TTC549 (cell line): ENCODE measurements around the gene TEDC1.

Experiments used
- FAIRE-seq: peaks from 2 replicates; lab custom pipeline; 2012; peaks lifted over from hg19 to GRCh38; lab: Jason Lieb, UNC

TEDC1 gene

GRCh38 chr14:105497671-105498429 lies 6.8 kb downstream of the TEDC1 start:
- no peak for FAIRE-seq

DNA sequence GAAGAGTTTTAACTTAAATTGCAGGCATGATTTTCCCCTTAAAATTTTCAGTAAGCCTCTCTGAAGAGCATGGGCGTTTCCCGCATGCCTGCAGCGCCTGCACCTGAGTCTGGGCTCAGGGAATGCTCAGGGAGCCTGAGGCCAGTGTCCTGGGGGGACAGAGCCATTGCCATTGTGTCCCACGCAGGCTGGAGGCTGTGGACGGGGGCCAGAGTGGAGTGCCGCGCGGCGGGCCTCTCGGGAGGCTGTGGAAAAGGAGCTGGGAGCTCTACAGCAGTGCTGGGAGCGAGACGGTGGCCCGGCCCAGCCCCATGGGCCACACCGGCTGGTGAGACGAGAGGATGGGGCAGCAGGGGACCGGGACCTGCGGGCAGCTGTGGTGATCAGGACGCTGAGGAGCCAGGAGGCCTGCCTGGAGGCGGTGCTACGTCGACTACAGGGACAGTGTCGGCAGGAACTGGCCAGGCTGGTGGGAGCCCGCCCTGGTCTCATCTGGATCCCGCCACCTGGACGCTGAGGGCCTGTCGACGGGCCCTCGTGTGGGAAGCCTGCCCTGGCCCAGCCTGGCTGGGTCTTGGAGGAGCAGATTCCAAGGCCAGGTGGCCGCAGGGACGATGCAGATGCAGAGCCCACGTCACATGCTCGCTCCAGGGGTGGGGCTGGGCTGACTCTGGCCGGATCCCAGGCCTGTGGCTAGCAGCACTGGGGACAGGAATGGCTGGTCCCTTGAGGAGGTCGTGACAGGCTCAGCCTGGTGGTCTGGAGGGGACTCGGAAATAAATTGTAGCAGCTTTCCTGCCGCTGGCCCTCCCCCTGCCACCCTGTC lies 7.6 kb downstream of the TEDC1 start:
- FAIRE-seq = no peak

DNA sequence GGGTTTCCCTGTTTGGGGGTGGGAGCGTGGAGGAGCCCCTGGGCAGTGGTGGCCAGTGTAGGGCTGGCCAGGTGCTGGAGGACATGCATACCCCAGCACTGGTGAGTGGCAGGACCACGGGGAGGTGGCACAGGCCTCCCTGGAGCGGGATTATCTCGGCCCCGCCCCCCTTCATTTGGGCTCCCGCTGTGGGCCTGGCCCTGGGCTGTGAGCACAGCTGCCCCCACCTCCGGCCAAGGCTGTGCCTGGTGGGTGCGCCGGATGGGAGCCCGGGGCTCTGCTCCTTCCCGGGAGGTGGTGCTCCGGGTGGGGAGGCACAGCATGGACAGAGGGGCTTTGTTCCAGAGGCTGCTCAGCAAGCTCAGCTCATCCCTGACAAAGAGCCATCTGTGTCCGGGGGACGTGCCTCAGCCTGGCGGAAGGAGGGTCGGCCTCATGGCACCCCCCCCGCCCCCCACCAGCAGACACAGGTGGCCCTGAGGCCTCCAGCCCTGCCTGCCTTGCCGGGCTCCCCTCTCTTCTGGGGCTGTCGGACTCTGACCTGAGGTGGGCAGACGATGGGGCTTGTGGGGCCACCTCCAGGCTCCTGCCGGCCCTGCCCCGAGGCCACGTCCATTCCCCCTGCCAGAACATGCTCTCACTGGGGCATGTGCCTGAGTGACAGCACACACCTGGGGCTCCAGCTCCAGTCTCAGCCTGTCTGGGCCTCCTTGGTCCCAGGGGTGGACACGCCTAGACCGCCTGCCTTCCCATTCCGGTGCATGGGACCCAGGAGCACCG lies 8.4 kb downstream of the TEDC1 start:
- FAIRE-seq = no peak

DNA sequence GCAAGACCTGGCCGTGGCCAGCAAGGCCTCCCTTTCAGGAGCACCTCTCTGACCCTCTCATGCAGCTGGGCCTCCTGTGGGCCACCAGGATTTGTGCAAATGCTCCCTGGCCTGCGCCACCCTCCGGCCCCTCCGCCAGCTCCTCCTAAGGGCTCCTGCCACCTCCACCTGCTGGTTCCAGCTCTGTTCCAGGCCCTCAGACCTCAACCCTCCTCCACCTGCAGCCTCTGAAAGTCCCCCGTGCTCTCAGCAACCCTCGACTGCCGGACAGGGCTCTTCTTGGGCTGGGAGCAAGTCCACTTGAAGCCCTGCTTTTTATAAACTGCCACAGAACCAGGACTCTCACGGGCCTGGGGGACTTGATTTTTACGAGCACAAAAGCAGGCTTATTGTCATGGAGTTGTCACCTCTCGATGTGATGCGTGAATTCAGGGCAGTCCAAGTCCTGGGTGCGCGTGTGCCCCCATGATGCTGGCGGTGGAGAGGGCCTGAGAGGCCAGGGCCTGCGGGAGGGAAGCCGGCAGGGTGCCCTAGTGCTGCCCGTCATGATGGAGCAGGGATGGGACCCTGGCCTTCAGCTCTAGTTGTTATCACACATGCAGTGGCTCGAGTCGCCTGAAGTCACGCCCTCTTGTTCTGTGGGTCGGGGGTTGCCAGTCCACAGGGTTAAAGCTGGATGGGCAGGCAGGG lies 9.1 kb downstream of the TEDC1 start:
- no peak for FAIRE-seq

DNA sequence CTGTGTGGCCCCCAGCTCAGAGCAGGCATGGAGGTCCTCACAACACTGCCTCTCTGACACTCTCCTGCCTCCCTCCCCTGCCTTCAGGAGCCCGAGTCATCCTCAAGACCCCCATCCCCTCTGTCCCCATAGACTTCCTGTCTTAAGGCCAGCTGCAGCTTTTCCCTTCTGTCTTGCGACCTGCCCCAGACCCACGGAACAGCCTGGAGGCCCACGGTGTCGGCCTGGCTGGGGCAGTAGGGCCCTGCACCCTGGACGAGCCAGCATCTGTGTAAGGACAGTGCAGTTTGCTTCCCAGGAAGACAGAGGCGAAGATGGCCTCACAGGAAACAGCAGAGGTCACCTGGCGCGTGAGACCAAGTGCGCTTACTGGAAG lies 9.7 kb downstream of the TEDC1 start:
- no peak for FAIRE-seq

DNA sequence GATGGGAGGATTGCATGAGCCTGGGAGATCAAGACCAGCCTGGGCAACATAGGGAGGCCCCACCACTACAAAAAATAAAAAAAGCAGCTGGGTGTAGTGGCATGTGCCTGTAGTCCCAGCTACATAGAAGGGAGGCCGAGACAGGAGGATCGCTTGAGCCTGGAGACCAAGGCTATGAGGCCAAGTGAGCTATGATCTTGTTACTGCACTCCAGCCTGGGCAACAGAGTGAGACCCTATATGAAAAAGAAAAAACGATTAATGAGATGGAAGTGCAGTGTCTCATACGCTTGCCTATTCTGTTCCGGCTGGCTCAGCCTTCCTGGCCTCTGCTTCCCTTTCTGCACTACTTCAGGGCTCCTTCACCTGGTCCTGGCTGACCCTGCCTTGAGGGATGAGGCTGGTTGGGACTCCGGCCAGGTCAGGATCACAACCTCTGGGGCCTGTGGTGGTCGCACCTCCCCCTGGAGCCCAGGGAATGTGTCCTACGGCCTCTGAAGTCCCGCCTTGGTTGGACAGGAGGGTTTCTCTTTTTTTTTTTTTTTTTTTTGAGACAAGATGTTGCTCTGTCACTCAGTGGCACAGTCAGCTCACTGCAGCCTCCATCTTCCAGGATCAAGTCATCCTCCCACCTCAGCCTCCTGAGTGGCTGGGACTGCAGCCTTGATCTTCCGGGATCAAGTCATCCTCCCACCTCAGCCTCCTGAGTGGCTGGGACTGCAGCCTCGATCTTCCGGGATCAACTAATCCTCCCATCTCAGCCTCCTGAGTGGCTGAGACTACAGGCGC lies 10.7 kb downstream of the TEDC1 start:
- FAIRE-seq = no peak

- no peak for FAIRE-seq
Measured at GRCh38 chr14:105502446-105503295, 11.6 kb downstream of the TEDC1 start.

DNA sequence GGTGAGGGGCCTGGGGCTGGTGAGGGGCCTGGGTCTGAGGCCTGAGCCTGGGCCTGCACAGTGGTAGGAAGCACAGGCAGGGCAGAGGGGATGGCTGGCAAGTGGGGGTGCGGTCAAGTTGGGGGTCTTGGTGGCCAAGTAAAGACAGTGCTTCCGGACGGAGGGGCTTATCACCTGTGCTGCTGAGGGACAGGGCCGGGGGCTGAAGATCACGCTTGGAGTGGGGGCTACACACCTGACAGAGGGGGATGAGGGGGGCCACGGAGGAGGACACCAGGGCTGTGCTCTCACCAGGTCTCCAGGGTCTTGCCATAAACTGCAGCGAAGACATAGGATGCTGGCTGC lies 12.2 kb downstream of the TEDC1 start:
- FAIRE-seq = no peak

- no peak for FAIRE-seq
Measured at GRCh38 chr14:105503935-105504692, 13.1 kb downstream of the TEDC1 start.

DNA sequence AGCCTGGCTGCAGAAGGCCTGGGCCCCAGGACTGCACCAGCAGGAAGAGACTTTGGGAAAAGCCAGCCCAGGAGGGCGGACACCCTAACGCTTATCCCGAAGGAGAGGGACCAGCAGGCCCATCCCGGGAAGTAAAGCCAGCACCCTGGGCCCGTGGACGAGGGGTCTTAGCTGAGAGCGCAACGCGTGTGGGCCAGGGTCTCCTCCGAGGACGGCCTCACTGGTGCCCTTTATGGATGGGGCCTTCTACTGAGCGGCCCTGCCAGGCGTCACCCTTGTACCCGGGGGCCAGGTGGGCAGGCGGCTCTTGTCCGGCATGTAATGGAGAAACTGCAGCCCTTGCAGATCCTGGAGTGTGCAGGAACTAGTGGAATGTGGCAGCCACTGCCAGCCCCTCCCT lies 14.1 kb downstream of the TEDC1 start:
- FAIRE-seq = no peak

DNA sequence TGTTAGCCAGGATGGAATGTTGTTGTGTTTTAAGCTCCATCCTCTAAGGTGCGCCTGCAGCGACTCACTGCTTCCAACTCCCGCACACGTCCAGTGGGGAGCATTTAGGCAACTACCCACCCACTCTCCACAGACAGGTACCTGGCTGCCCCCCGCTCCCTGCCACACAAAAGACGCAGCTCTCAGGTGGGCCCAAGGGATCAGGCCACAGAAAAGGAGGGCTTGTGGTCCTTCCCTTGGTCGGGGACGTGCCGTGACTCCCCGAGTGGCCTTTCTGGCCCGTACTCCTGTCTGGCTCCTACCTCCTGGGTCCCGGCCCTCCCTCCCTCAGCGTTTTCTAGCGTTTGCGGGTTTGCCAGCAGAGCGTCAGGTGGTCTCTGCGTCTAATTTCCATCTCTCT lies 16.2 kb downstream of the TEDC1 start:
- FAIRE-seq = no peak

GRCh38 chr14:105508069-105508468 lies 17.0 kb downstream of the TEDC1 start:
- FAIRE-seq = no peak

GRCh38 chr14:105508601-105509000 lies 17.6 kb downstream of the TEDC1 start:
- FAIRE-seq = no peak

DNA sequence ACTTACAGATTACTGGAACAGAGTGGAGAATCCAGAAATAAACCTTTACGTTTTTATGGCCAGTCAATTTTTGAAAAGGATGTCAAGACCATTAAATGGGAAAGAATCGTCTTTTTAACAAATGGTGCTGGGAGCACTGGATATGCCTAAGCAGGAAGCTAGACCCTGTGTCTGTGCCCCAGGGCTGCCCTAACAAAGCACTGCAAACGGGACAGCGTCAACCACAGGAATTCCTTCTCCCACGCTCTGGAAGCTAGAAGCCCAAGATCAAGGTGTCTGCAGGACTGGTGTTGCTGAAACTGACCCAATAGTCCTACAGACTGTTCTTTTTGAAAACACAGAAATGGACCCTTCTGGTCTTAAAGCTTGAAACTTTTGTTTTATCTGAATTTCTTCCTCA lies 26.1 kb downstream of the TEDC1 start:
- FAIRE-seq = no peak

- no peak for FAIRE-seq
Measured at GRCh38 chr14:105519946-105520698, 29.1 kb downstream of the TEDC1 start.

- no peak for FAIRE-seq
Measured at GRCh38 chr14:105525326-105525725, 34.3 kb downstream of the TEDC1 start.

DNA sequence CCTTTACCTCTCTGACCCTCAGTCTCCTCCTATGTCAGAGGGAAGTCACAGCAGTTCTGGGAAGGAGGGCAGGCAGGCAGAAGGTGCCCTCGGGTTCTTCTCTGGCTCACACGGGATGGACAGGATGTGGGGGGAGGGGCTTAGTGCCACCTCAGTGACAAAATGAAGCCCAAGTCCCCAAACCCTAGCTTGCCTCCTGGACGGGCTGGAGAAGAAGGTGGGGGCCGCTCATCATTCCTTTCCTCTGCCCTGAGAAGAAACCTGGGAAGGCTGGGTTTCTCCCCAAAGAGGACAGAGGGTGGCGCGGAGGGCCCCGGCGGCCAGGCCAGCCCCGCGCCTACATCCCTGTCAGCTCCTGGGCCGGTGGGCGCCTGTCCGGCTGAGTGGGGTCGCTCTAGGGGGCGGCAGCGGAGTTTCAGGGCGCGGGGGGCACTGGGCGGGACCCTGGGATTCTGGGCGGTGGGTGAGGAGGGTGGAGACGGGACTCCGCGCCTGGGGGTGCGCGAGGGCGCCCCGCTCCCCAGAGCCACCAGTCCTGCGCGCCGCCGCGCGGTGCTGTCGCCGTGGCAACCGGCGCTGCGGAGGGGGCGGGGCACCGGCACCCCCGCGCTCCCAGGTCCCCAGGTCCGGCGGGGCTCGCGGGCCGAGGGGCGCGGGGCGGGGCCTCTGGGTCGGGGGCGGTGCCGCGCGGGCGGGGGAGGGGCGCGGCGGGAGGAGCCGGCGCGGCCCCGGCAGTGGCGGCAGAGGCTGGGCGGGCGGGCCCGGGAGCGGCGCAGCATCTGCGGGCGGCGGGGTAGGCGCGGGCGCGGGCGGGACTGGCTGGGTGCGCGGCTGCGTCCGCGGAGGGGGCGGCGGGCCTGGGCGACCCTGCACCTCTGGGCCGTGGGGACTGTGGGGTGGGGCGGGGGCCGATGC lies 35.1 kb downstream of the TEDC1 start, which contains the start of gene TMEM121:
TSS of gene TMEM121 (plus strand) at position 723 of the 915 bp plus-strand sequence. CDS start 2,252 bp downstream, outside the sequence.
- FAIRE-seq = no peak
